ENCODE data around the gene KAZN. TPM values are rescaled to one million over a fixed set of nuclear protein-coding genes. Genes with fewer than 3 reads are reported as not detected.
A peak's percentile ranks its signal among the peaks of the same experiment; 100 is the strongest.

The KAZN gene
- total RNA-seq, 1 experiment from 2014 or later = 15.6 TPM

DNA sequence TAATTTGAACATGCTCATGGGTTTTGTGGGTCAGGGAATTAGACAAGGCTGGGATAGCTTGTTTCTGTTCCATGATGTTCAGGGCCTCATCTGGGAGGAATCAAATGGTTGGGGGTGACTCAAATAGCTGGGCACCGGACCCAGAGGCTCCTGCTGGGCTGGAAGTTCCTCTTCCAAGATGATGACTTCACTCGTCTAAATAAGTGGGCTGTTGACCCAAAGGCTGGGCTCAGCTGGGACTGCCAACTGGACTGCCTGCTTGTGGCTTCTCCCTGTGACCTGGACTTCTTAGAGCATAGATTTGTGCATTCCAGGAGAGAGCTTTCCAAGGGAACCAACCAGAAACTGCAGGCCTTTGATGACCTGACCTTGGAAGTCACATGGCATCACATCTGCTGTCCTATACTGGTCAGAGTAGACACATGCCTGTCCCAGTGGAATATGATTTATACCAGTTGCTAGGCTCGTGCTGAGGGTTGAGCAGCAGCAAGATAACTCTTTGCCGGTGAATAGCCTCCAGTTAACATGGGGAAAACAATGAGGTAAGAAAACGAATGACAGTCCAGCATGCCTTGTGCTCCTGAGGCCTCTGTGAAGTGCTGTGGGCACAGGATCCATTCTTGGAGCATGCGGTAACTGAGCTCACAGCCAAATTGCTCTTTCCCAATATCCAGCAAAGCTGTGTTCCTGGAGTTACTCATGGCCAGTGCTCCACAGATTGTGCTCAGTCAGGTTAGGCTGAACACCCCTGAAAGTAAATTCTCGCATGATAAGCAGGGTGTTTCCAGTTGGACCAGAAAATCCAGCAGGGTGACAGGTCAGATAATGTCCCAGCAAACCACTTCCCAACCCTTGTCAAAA lies 282.2 kb downstream of the KAZN start:
- Histone ChIP-seq H3F3A (ENCODE audit: insufficient read depth, low read depth) (no peaks in the 10 kb centered on the region), H3K9me2 (ENCODE audit: insufficient read depth) (no peaks in the 10 kb centered on the region), H3K4me3 (no peak overlapping the region), H3K27ac (no peak overlapping the region), H2AFZ (no peak overlapping the region), H3K9me3 (ENCODE audit: insufficient read depth, low read depth) (no peaks in the 10 kb centered on the region), H3K79me2 (ENCODE audit: low read depth) (no peaks in the 10 kb centered on the region), H3K4me1 (replicated peaks; ENCODE audit: insufficient read depth) (no peaks in the 10 kb centered on the region), H4K20me1 (ENCODE audit: insufficient read depth) (no peaks in the 10 kb centered on the region), H3K27me3 (ENCODE audit: insufficient read depth, low read depth) (no peaks in the 10 kb centered on the region), H3K4me2 (no peak overlapping the region), H3K36me3 (ENCODE audit: low read depth) (no peaks in the 10 kb centered on the region)
- DNase-seq = peak; percentile 74 to 87
- TF ChIP-seq, protein P1, sequence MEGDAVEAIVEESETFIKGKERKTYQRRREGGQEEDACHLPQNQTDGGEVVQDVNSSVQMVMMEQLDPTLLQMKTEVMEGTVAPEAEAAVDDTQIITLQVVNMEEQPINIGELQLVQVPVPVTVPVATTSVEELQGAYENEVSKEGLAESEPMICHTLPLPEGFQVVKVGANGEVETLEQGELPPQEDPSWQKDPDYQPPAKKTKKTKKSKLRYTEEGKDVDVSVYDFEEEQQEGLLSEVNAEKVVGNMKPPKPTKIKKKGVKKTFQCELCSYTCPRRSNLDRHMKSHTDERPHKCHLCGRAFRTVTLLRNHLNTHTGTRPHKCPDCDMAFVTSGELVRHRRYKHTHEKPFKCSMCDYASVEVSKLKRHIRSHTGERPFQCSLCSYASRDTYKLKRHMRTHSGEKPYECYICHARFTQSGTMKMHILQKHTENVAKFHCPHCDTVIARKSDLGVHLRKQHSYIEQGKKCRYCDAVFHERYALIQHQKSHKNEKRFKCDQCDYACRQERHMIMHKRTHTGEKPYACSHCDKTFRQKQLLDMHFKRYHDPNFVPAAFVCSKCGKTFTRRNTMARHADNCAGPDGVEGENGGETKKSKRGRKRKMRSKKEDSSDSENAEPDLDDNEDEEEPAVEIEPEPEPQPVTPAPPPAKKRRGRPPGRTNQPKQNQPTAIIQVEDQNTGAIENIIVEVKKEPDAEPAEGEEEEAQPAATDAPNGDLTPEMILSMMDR (conservative IDR thresholded peaks at IDR 0.05) = no peak
- no peak for TF ChIP-seq EZH2 (IDR thresholded peaks at IDR 0.05; ENCODE audit: low read depth)
- CTCF ChIA-PET = interaction anchor here (0.6 kb wide), 1 partner anchor 147 kb away, joined by 13 read pairs; no protein-coding TSS in a partner anchor
- POLR2A ChIA-PET (ENCODE audit: unreplicated experiment) = interaction anchor here (0.7 kb wide), 1 partner anchor 962 kb away, joined by 6 read pairs; no protein-coding TSS in a partner anchor
- intact Hi-C loops (cut with micrococcal nuclease; ENCODE audit: unreplicated experiment) = loop anchor here (1.0 kb wide), 1 partner anchor 31 kb away; no protein-coding TSS in a partner anchor
- BruUV-seq (replicated peaks) = no TSS peak

DNA sequence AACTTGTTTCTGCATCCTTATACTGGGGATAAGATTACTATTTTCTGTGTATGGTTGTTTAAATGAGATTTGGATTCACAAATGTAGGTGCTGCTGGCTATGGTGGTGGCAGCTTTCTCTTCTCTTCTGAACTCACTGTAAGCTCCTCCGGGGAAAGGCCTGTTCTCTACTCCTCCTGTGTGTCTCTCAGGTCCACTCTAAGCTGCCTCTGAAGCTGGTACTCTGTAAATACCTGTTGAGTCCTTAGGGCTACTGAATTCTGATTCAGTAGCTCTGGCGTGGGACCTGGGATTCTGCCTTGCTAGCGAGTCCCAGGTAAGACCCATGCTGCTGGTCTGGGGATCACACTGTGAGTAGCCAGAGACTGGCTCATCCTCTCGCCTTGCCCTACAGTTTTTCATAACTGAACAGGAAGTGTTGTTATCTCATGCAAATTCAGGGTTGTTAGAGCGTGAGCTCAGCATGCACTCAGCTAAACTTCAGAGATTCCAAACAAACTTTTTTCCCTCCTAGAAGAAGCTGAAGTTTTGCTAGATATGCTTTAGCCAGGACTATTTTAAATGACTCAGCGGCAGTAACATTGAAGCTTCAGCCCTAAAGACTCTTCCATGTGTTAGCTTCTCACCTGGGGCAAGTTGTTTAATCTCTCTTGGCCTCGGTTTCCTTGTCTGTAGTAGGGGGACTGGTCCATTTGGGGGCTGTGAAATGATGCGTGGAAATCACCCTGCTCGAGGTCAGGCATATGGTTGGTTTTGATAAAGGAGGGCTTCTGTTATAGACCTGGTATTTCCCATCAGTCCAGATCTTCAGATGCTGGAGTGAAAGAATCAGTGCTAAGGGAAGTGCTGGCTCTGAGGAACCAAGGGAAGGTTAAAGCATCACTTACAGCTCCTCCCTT lies 283.5 kb downstream of the KAZN start:
- Histone ChIP-seq H3K79me2 (ENCODE audit: low read depth) (no peaks in the 10 kb centered on the region), H3K9me2 (ENCODE audit: insufficient read depth) (no peaks in the 10 kb centered on the region), H3F3A (ENCODE audit: insufficient read depth, low read depth) (no peaks in the 10 kb centered on the region), H3K27ac (no peak overlapping the region), H3K9me3 (ENCODE audit: insufficient read depth, low read depth) (no peaks in the 10 kb centered on the region), H3K36me3 (ENCODE audit: low read depth) (no peaks in the 10 kb centered on the region), H3K4me2 (no peak overlapping the region), H4K20me1 (ENCODE audit: insufficient read depth) (no peaks in the 10 kb centered on the region), H3K4me3 (no peak overlapping the region), H3K4me1 (replicated peaks; ENCODE audit: insufficient read depth) (no peaks in the 10 kb centered on the region), H3K27me3 (ENCODE audit: insufficient read depth, low read depth) (no peaks in the 10 kb centered on the region), H2AFZ (no peak overlapping the region)
- intact Hi-C loops (cut with micrococcal nuclease; ENCODE audit: unreplicated experiment) = loop anchor here (1.0 kb wide), 1 partner anchor 29 kb away; no protein-coding TSS in a partner anchor
- CTCF ChIA-PET = no interaction called here
- DNase-seq = no peak
- no TSS peak for BruUV-seq (replicated peaks)
- TF ChIP-seq EZH2 (IDR thresholded peaks at IDR 0.05; ENCODE audit: low read depth) = no peak
- TF ChIP-seq, protein P1 (conservative IDR thresholded peaks at IDR 0.05) = no peak
- POLR2A ChIA-PET (ENCODE audit: unreplicated experiment) = interaction anchor here (0.6 kb wide), 1 partner anchor 15 kb away, joined by 6 read pairs; no protein-coding TSS in a partner anchor

DNA sequence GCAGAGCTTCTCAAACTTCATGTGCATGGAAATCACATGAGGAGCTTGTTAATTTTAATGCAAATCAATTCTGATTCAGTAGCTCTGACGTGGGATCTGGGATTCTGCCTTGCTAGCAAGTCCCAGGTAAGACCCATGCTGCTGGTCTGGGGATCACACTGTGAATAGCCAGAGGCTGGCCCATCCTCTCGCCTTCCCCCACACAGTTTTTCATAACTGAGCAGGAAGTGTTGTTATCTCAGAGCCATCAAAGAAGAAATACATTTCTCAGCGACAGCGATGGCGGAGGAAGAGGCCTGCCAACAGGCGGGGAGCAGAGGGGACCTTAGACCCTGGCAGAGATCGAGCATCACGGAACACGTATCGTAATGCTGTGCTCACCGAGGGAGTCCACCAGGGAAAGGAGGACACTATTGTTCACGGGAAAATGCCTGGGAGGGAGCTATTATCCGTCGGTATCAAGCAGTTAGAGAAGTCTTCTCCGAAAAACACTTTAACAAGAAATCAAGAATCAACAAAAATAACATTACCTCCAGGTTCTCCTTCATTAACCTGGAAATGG lies 286.2 kb downstream of the KAZN start:
- H3K79me2 ChIP-seq (ENCODE audit: low read depth) = no peaks in the 10 kb centered on the region
- H3K27me3 ChIP-seq (ENCODE audit: insufficient read depth, low read depth) = no peaks in the 10 kb centered on the region
- no TSS peak for BruUV-seq (replicated peaks)
- no peaks in the 10 kb centered on the region for H3K36me3 ChIP-seq (ENCODE audit: low read depth)
- H3K4me2 ChIP-seq = no peak overlapping the region
- H3K27ac ChIP-seq = no peak overlapping the region
- intact Hi-C loops (cut with micrococcal nuclease; ENCODE audit: unreplicated experiment) = no loop called here
- H3K4me3 ChIP-seq = no peak overlapping the region
- POLR2A ChIA-PET (ENCODE audit: unreplicated experiment) = no interaction called here
- H3F3A ChIP-seq (ENCODE audit: insufficient read depth, low read depth) = no peaks in the 10 kb centered on the region
- H3K9me3 ChIP-seq (ENCODE audit: insufficient read depth, low read depth) = no peaks in the 10 kb centered on the region
- no peaks in the 10 kb centered on the region for H4K20me1 ChIP-seq (ENCODE audit: insufficient read depth)
- H3K4me1 ChIP-seq (replicated peaks; ENCODE audit: insufficient read depth) = no peaks in the 10 kb centered on the region
- no peak for DNase-seq
- H2AFZ ChIP-seq = no peak overlapping the region
- TF ChIP-seq, protein P1 (conservative IDR thresholded peaks at IDR 0.05) = no peak
- TF ChIP-seq EZH2 (IDR thresholded peaks at IDR 0.05; ENCODE audit: low read depth) = no peak
- CTCF ChIA-PET = no interaction called here
- no peaks in the 10 kb centered on the region for H3K9me2 ChIP-seq (ENCODE audit: insufficient read depth)
